Fibroblast of the aortic adventitia (primary cell): Measurements from ENCODE around the gene ZC2HC1B. TPM values are rescaled to one million over a fixed set of nuclear protein-coding genes. Genes with fewer than 3 reads are reported as not detected.
A peak's percentile ranks its signal among the peaks of the same experiment; 100 is the strongest.

Experiments
- DNase-seq: peaks from one replicate; pipeline ENCODE4 v3.0.0-alpha.2; 2010; ENCODE audit warnings: low read depth
- H3K4me3 ChIP-seq: 2 replicates; pipeline ENCODE4 v1.5.1; 2011; ENCODE audit warnings: low read depth, mild to moderate bottlenecking, control low read depth, low read length, moderate library complexity
- CTCF ChIP-seq: IDR thresholded peaks from 2 replicates; pipeline ENCODE4 v1.5.1; 2011; ENCODE audit warnings: mild to moderate bottlenecking, low read length, control low read depth, inconsistent platforms; ENCODE audit not compliant: insufficient read depth
- total RNA-seq: library from RNA; depleted of rRNA; stranded (reverse); fragments of >200 nt; gene quantifications from 2 replicates; pipeline ENCODE4 v1.2.3, GENCODE V29; 2012; ENCODE audit warnings: low replicate concordance

The ZC2HC1B gene
- total RNA-seq, 1 donor, result not detected

- DNase-seq, result no peak
- no peak for TF ChIP-seq CTCF
- no peak overlapping the region for H3K4me3 ChIP-seq
Observed at GRCh38 chr6:143969077-143969476, 104.8 kb downstream of the ZC2HC1B start.

DNA sequence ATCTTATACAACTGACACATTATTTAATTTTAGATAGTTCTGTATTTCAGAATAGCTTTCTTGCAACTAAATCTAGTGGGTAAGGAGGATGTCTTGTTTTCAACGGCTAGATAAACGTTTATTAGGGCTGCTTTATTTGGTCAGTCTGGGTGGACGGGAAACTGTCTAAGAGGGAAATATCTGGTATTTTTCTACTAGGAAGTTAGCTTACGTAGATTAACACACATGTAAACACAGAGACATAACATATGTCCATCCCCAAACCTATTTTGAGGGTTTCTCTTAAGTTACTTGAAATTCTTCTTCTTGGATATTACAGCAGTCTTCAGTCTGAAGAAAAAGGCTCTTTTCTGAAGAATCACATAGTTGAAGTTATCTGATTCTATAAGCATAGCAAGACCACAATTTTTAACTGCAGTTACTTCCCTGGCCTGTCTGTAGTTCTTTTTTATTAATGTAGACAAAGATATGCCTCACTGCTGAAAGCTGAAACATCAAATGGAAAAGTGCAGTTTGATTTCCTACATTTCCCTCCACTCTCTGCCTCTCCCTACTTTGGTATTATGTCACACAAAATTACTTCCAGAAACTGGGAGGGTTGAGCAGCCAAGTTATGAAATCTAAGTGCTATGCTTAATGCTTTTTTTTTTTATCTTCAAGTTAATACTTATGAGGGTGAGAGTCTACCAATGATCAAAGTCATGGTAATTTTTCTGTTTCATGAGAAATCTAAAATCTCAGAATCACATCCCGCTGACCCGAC, 106.4 kb downstream of the ZC2HC1B start:
- TF ChIP-seq CTCF, result no peak
- H3K4me3 ChIP-seq, result no peak overlapping the region
- peak; percentile 63 for DNase-seq

GRCh38 chr6:143971482-143972205, 107.4 kb downstream of the ZC2HC1B start:
- TF ChIP-seq CTCF, result no peak
- peak; percentile 25 for DNase-seq
- H3K4me3 ChIP-seq, result no peak overlapping the region

- no peak for TF ChIP-seq CTCF
- no peak overlapping the region for H3K4me3 ChIP-seq
- DNase-seq, result no peak
Observed at GRCh38 chr6:143973097-143973966, 109.1 kb downstream of the ZC2HC1B start.

DNA sequence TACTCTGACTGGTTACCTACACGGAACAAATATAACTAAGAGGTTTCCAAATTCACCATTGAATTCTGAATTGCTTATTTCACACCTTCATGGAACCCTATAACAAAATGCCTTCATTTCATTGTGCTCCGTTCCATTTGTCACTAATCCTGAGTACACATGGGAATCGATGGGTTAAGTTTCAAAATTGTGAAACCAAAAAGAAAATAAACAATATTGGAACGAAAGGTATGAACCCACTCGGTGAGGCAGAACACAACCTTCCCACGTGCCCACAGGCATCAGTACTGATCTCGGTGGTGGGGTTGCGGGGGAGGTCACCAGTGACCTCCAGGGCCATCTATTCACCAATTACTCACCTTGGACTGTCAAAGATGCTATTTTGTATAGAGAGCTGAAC, 109.8 kb downstream of the ZC2HC1B start:
- H3K4me3 ChIP-seq, result no peak overlapping the region
- no peak for TF ChIP-seq CTCF
- DNase-seq, result no peak

DNA sequence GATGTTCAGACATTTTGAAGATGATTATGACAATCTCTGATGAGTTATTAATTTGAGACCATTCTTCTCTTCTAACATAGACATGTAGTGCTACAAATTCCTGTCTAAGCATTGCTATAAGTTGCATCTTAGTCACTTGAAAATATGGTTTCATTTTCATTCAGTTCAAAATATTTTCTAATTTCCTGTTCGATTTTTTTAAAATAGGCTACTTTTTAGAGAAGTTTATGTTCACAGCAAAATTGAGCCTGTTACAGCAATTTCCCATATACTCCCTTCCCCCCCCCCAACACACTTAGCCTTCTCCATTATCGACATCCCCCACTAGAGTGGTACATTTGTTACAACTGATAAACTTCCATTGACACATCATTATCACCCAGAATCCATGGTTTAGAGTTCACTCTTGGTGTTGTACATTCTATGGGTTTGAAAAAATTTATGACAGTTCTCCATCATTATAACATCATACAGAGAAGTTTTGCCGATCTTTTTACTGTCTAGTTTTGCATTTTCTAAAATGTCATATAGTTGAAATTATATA, 112.6 kb downstream of the ZC2HC1B start:
- H3K4me3 ChIP-seq, result no peak overlapping the region
- TF ChIP-seq CTCF, result no peak
- no peak for DNase-seq
